ENCODE results near the gene LRRC55.

DNA sequence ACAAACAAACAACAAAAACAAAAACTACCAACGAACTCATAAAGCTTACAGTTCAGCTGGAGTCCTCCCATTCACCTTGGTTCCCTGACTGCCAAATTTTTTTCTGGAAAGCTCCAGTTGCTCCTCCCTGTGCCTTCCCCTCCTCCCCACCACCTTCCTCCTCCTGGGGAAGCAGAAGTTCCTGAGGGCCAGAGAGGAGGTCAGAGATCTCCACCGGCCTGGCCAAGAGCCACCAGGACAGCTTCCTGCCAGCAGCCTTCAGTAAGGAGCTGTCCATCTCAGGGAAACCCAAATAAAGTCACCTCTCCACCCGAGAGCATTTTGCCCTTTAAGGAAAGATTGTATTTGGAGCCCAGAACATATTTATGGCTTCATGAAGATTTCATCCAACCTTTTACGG, 35.3 kb downstream of the LRRC55 start:
- TF ChIP-seq CTCF (IDR thresholded peaks at IDR 0.05) (no peak), POLR2A (IDR thresholded peaks at IDR 0.05) (no peak), EP300 (IDR thresholded peaks at IDR 0.05) (no peak)
